ENCODE measurements around the gene RIMBP3C. TPM values are rescaled to one million over a fixed set of nuclear protein-coding genes. Genes with fewer than 3 reads are reported as not detected.
"Not testable (repeated sequence)": the region's sequence is repeated elsewhere in the genome, so short reads cannot be mapped to it uniquely, and the experiment has no call there.

The RIMBP3C gene
- total RNA-seq, 1 donor from 2014 or later = 1.4 TPM

DNA sequence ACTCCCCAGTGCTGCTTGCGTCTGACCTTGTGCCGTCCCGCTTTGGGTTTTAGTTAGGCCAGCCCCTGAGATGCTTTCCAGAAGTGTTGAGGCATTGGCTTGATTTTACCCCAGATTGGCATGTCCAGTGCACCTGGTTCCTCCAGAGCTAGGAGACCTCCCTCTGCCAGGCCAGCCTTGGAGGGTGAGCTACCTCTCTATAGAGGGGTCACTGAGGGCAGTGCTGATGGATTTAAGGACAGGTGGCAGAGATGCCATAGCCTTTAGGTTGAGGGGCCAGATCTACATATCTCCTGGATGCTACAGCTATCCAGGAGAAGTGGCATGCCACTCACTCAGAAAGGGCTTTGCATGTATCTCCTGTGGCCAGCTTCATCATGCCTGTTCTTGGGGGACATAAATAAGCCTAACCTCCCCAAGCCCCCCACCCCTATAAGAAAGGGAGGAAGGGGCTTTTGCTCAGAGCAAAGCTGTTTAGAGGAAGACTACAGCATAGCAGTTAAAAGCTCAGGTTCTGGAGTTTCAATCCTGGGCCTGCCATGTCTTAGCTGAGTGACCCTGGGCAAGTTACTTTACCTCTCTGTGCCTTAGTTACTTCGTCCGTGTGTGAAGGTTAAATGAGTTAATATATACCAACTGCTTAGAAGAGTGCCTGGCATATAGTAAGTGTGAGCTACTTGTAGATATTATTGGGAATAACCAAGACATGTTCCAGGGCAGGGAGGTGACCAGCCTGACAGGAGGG lies 22.7 kb upstream of the RIMBP3C start:
- Mint-ChIP-seq H3K36me3 (ENCODE audit: low read depth) (no peaks in the 10 kb centered on the region), H3K9me3 (no peaks in the 10 kb centered on the region), H3K27ac (ENCODE audit: unreplicated experiment) (no peak overlapping the region), H3K27me3 (ENCODE audit: low read depth) (no peaks in the 10 kb centered on the region), H3K4me3 (no peak overlapping the region), H3K4me1 (peaks cover 36% of the 10 kb centered on the region)
- no peak for DNase-seq (ENCODE audit: low read depth, low spot score)
- TF ChIP-seq, protein P1, sequence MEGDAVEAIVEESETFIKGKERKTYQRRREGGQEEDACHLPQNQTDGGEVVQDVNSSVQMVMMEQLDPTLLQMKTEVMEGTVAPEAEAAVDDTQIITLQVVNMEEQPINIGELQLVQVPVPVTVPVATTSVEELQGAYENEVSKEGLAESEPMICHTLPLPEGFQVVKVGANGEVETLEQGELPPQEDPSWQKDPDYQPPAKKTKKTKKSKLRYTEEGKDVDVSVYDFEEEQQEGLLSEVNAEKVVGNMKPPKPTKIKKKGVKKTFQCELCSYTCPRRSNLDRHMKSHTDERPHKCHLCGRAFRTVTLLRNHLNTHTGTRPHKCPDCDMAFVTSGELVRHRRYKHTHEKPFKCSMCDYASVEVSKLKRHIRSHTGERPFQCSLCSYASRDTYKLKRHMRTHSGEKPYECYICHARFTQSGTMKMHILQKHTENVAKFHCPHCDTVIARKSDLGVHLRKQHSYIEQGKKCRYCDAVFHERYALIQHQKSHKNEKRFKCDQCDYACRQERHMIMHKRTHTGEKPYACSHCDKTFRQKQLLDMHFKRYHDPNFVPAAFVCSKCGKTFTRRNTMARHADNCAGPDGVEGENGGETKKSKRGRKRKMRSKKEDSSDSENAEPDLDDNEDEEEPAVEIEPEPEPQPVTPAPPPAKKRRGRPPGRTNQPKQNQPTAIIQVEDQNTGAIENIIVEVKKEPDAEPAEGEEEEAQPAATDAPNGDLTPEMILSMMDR (conservative IDR thresholded peaks at IDR 0.05) = no peak

DNA sequence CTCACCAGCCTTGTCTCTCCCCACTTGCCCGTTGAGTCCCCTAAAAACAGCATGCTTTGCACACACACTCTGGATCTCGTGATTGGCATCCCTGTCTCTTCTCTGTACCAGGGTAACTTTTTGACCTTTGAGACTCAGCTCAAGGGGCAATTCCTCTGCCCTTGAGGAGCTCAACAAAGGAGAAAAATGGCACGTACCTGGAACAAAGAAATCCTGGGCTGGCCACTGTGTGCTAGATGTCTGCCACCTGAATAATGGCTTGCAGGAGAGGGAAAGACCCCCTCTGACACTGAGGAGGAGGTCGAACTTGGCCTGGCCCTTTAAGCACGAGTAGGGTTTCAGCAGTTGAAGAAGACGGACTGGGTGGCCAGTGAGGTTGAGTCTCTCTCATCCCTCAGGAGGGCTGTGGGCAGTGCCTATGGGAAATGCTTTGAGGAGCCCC lies 22.1 kb upstream of the RIMBP3C start:
- DNase-seq (ENCODE audit: low read depth, low spot score) = no peak
- H3K27ac Mint-ChIP-seq (ENCODE audit: unreplicated experiment) = peak overlapping the region; percentile 15
- TF ChIP-seq, protein P1 (conservative IDR thresholded peaks at IDR 0.05) = no peak
- H3K4me3 Mint-ChIP-seq = peak overlapping the region; percentile 48
- no peaks in the 10 kb centered on the region for H3K9me3 Mint-ChIP-seq
- H3K4me1 Mint-ChIP-seq = peaks cover 42% of the 10 kb centered on the region
- H3K27me3 Mint-ChIP-seq (ENCODE audit: low read depth) = no peaks in the 10 kb centered on the region
- no peaks in the 10 kb centered on the region for H3K36me3 Mint-ChIP-seq (ENCODE audit: low read depth)

DNA sequence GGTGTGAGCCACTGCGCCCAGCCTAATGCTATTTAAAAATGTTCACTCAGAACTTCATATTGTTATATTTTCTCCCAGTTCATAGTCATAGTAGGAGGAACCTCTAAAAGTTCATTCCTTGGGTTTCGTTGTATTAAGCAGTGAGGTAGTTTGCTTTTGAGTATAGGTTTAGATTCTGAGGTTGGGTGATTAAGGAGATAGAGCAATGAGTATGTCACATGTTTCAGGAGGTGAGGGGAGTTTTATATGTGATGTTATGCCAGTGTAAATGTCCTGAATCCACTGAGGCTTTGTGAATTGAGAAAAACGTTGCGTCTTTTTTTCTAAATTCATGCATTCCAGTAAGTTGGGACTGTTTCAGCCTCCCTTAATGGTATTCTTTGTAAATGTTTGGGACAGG lies 20.4 kb upstream of the RIMBP3C start:
- TF ChIP-seq, protein P1 (conservative IDR thresholded peaks at IDR 0.05) = no peak
- no peak overlapping the region for H3K27ac Mint-ChIP-seq (ENCODE audit: unreplicated experiment)
- H3K4me3 Mint-ChIP-seq = peak overlapping the region; percentile 60
- H3K36me3 Mint-ChIP-seq (ENCODE audit: low read depth) = no peaks in the 10 kb centered on the region
- H3K27me3 Mint-ChIP-seq (ENCODE audit: low read depth) = no peaks in the 10 kb centered on the region
- H3K4me1 Mint-ChIP-seq = peaks cover 45% of the 10 kb centered on the region
- no peaks in the 10 kb centered on the region for H3K9me3 Mint-ChIP-seq
- no peak for DNase-seq (ENCODE audit: low read depth, low spot score)

DNA sequence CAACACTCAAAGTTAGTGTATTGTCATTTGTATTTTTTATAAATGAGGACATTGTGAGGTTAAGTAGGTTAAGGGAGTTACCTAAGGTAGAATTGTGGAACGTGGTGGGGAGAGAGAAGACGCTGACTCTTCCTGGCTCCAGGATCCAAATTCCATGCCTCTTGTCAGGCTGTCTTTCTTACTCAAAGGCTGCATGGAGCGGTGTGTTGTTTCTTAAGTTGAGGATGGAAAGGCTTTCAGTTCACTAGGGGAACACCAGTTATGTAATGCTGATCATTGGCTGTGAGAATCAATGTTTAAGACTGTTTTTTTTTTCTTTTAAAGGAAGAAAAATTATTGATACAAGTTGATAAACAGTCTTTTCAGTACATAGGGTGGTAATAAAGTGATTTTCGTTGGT lies 19.1 kb upstream of the RIMBP3C start:
- H3K4me3 Mint-ChIP-seq = peak overlapping the region; percentile 95
- no peak overlapping the region for H3K27ac Mint-ChIP-seq (ENCODE audit: unreplicated experiment)
- H3K9me3 Mint-ChIP-seq = no peaks in the 10 kb centered on the region
- TF ChIP-seq, protein P1 (conservative IDR thresholded peaks at IDR 0.05) = no peak
- no peaks in the 10 kb centered on the region for H3K36me3 Mint-ChIP-seq (ENCODE audit: low read depth)
- peaks cover 45% of the 10 kb centered on the region for H3K4me1 Mint-ChIP-seq
- no peak for DNase-seq (ENCODE audit: low read depth, low spot score)
- no peaks in the 10 kb centered on the region for H3K27me3 Mint-ChIP-seq (ENCODE audit: low read depth)

GRCh38 chr22:21569459-21570170 lies 18.4 kb upstream of the RIMBP3C start:
- Mint-ChIP-seq H3K9me3 (no peaks in the 10 kb centered on the region), H3K27me3 (ENCODE audit: low read depth) (no peaks in the 10 kb centered on the region), H3K27ac (ENCODE audit: unreplicated experiment) (peak overlapping the region; percentile 70), H3K36me3 (ENCODE audit: low read depth) (no peaks in the 10 kb centered on the region), H3K4me1 (peaks cover 45% of the 10 kb centered on the region), H3K4me3 (peak overlapping the region; percentile 95)
- TF ChIP-seq, protein P1 (conservative IDR thresholded peaks at IDR 0.05) = no peak
- no peak for DNase-seq (ENCODE audit: low read depth, low spot score)

- H3K9me3 Mint-ChIP-seq; H3K36me3 Mint-ChIP-seq (ENCODE audit: low read depth); DNase-seq (ENCODE audit: low read depth, low spot score); H3K27ac Mint-ChIP-seq (ENCODE audit: unreplicated experiment); H3K27me3 Mint-ChIP-seq (ENCODE audit: low read depth): not testable (repeated sequence)
- Mint-ChIP-seq H3K4me3 (peak overlapping the region; percentile 95), H3K4me1 (peaks cover 41% of the 10 kb centered on the region)
Observed at GRCh38 chr22:21569076-21569427, 17.8 kb upstream of the RIMBP3C start.
